Endothelial cell of umbilical vein (primary cell): ENCODE data around the gene AUTS2.

Source experiments
- CTCF ChIP-seq, 2 donors: IDR thresholded peaks; 1 replicate in 1 of 2; 2 replicates in 1 of 2; pipeline ENCODE4 v1.5.1; 2011; ENCODE audit warnings: low read length in 2 of 2, mild to moderate bottlenecking in 2 of 2, moderate library complexity in 2 of 2, control low read depth in 1 of 2, inconsistent platforms in 1 of 2, low read depth in 1 of 2; ENCODE audit not compliant: insufficient read depth in 1 of 2; ENCODE audit errors: extremely low read depth in 1 of 2
- EZH2 ChIP-seq: IDR thresholded peaks from 2 replicates; pipeline ENCODE4 v1.6.1; 2012; ENCODE audit warnings: borderline replicate concordance, low read depth, mild to moderate bottlenecking, moderate library complexity, low read length, inconsistent platforms; ENCODE audit not compliant: severe bottlenecking
- FOS ChIP-seq: IDR thresholded peaks from 2 replicates; pipeline ENCODE4 v1.6.1; 2011; ENCODE audit warnings: mild to moderate bottlenecking, low read length, moderate library complexity, borderline replicate concordance; ENCODE audit not compliant: insufficient read depth
- GATA2 ChIP-seq: IDR thresholded peaks from 2 replicates; pipeline ENCODE4 v1.7.0; 2011; ENCODE audit warnings: low read depth, mild to moderate bottlenecking, moderate library complexity, mixed read lengths, low read length; ENCODE audit not compliant: insufficient read length, insufficient read depth
- JUN ChIP-seq: IDR thresholded peaks from 2 replicates; pipeline ENCODE4 v1.6.1; 2011; ENCODE audit warnings: borderline replicate concordance, low read depth; ENCODE audit not compliant: insufficient read length, insufficient read depth
- MAX ChIP-seq: IDR thresholded peaks from 2 replicates; pipeline ENCODE4 v1.6.1; 2011; ENCODE audit not compliant: insufficient read depth, insufficient read length
- MYC ChIP-seq: IDR thresholded peaks from one replicate; pipeline ENCODE4 v1.6.1; 2011; ENCODE audit warnings: mild to moderate bottlenecking, low read depth, low read length
- POLR2A ChIP-seq: IDR thresholded peaks from 2 replicates; pipeline ENCODE4 v1.6.1; 2012; ENCODE audit warnings: low read depth, mild to moderate bottlenecking, control low read depth, low read length
- POLR2AphosphoS5 ChIP-seq: IDR thresholded peaks from 2 replicates; pipeline ENCODE4 v1.6.1; 2012; ENCODE audit warnings: low read depth, mild to moderate bottlenecking, control low read depth, low read length, moderate library complexity; ENCODE audit not compliant: insufficient read depth

- no peak for TF ChIP-seq EZH2
- no peak for TF ChIP-seq POLR2AphosphoS5
- TF ChIP-seq CTCF (IDR thresholded peaks at IDR 0.05; ENCODE audit: extremely low read depth in 1 of 2, insufficient read depth in 1 of 2, low read depth in 1 of 2, low read length in 2 of 2): no peak
- no peak for TF ChIP-seq JUN
- no peak for TF ChIP-seq POLR2A
- TF ChIP-seq MAX: no peak
- TF ChIP-seq GATA2: no peak
- no peak for TF ChIP-seq MYC
- no peak for TF ChIP-seq FOS
Observed at GRCh38 chr7:69640216-69640615, 41.9 kb downstream of the AUTS2 start.
